Ectodermal cell (in vitro differentiated cells): ENCODE results near the gene SLC45A1.

Experiments used
- H3K27ac ChIP-seq: 2 replicates; pipeline ENCODE4 v1.7.0; 2013; ENCODE audit warnings: mild to moderate bottlenecking, low read depth, low read length; ENCODE audit not compliant: insufficient read depth, poor library complexity, severe bottlenecking
- H3K27me3 ChIP-seq: 2 replicates; pipeline ENCODE4 v1.7.0; 2013; ENCODE audit warnings: mild to moderate bottlenecking, low read length; ENCODE audit not compliant: insufficient read depth, control insufficient read depth, poor library complexity, severe bottlenecking
- H3K36me3 ChIP-seq: one replicate; pipeline ENCODE4 v1.7.0; 2013; ENCODE audit warnings: low read length; ENCODE audit not compliant: control insufficient read depth, insufficient read depth
- H3K4me1 ChIP-seq: one replicate; pipeline ENCODE4 v1.7.0; 2013; ENCODE audit warnings: low read length; ENCODE audit not compliant: control insufficient read depth, insufficient read depth
- H3K4me3 ChIP-seq: 2 replicates; pipeline ENCODE4 v1.7.0; 2013; ENCODE audit warnings: low read depth, low read length, control low read depth; ENCODE audit not compliant: insufficient read depth
- H3K9me3 ChIP-seq: 2 replicates; pipeline ENCODE4 v1.7.0; 2013; ENCODE audit warnings: mild to moderate bottlenecking, low read length, moderate library complexity; ENCODE audit not compliant: control insufficient read depth
- WGBS, 2 experiments: methylation state at CpG; one replicate each; pipeline ENCODE4 v1.1.7; 2013; ENCODE audit warnings: missing lambda C conversion rate in 2 of 2; 5-methylcytosine and 5-hydroxymethylcytosine counted together

The SLC45A1 gene

DNA sequence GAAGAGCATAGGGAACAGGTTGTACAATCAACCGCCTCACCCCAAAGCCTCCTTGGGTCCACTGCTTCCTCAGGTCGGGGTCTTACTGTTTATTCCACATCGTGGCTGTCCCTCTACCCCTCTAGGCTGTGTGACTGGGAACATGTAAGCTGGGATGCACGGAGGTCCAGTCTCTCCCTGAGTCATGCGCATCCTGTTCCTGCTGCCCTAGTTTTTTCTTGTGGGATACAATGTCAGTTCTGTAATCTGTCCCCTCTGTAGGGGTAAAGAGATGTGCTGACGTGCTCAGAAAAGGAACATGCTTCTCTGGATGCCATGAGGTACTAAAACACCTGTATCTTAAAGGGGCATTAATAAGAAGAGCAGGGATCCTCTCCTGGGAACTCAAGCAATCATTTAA, 66.2 kb downstream of the SLC45A1 start:
- H3K27ac ChIP-seq, result no peak overlapping the region
- no peaks in the 10 kb centered on the region for H3K9me3 ChIP-seq
- peaks cover 30% of the 10 kb centered on the region for H3K4me1 ChIP-seq
- H3K4me3 ChIP-seq, result no peak overlapping the region
- no peaks in the 10 kb centered on the region for H3K27me3 ChIP-seq
- no peaks in the 10 kb centered on the region for H3K36me3 ChIP-seq
- 89 to 92% methylated on average over 6 of the region's 6 CpGs for WGBS, 2 experiments

DNA sequence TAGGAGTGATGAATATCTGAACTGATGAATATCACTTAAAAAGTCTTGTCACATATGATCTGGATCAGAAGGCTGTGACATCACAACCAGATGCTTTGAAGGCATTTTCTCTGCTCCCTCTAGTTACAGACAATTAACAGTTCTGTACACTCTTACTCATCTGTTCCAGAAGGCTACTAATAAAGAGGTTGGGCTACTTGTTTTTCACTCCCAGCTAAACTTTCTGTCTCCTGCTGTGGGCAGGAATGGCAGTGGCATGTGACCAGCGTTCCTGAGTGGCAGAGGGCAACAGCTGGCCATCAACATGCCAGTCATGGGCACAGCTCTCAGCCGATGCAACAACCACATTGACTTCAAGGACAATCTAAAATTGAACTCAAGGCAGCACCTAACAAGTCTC, 66.7 kb downstream of the SLC45A1 start:
- H3K4me1 ChIP-seq, result peaks cover 30% of the 10 kb centered on the region
- no peaks in the 10 kb centered on the region for H3K9me3 ChIP-seq
- no peak overlapping the region for H3K27ac ChIP-seq
- H3K4me3 ChIP-seq, result no peak overlapping the region
- H3K27me3 ChIP-seq, result no peaks in the 10 kb centered on the region
- 88 to 96% methylated on average over 2 of the region's 2 CpGs for WGBS, 2 experiments
- no peaks in the 10 kb centered on the region for H3K36me3 ChIP-seq

DNA sequence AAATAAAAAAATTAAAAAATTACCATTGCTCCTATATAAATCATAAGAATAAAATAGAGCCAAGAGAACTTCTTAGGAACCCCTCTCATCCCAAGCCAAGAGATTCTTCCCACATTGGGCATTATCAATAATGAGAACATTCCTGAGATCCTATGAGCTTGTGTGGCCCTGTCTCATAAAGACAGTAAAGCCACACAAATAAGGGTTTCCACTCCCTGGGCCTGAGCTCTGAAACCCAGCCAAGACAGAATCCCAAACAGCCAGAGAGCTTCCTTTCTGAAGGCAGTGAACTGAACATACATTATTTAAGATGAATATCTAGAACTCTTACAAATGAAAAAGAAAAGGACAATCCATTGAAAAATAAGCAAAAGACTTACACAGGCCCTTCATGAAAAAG, 68.3 kb downstream of the SLC45A1 start:
- Histone ChIP-seq H3K4me3 (no peak overlapping the region), H3K4me1 (peaks cover 30% of the 10 kb centered on the region), H3K9me3 (no peaks in the 10 kb centered on the region), H3K27me3 (no peaks in the 10 kb centered on the region), H3K27ac (no peak overlapping the region), H3K36me3 (no peaks in the 10 kb centered on the region)

DNA sequence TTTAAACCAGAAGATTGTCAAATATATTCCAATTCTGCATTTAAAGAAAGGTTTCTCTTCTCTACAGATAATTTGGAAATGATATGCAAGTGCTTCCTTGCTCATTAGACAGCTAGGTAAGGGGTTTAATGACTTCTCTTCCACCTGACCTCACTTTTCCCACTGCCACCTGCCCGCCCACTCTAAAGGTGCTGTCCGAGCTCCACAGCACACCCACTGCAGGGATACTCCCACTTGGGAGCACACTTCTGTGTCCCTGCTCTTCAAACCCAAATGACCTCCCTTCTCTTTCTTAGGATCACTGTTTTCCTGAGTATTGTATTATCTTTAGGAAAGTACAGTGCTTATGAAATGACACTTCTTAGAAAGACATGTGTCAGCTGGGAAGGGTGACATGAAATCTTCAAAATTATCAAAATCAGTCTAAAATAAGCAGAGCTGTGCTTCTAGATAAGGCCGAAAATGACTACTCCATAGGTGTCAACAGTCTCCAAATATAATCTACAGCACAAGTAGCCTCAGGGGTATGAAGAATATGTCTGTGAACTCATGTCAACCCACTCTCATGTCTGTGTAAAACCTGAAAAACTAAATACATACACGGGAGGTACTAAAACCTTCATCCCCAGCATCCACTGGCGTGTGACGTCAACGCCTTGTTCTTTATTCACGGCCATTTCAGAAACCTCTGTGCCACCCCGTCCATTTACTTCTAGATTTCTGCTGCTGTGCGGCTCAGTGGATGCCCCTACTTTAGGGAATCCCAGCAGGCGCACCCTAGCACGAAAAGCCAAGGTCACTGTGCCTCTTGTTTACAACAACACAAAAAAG, 71.0 kb downstream of the SLC45A1 start:
- Histone ChIP-seq H3K4me3 (no peak overlapping the region), H3K9me3 (no peaks in the 10 kb centered on the region), H3K27ac (no peak overlapping the region), H3K27me3 (no peaks in the 10 kb centered on the region), H3K36me3 (no peaks in the 10 kb centered on the region), H3K4me1 (peaks cover 18% of the 10 kb centered on the region)
- WGBS, 2 experiments, result 93 to 94% methylated on average over 12 of the region's 12 CpGs

DNA sequence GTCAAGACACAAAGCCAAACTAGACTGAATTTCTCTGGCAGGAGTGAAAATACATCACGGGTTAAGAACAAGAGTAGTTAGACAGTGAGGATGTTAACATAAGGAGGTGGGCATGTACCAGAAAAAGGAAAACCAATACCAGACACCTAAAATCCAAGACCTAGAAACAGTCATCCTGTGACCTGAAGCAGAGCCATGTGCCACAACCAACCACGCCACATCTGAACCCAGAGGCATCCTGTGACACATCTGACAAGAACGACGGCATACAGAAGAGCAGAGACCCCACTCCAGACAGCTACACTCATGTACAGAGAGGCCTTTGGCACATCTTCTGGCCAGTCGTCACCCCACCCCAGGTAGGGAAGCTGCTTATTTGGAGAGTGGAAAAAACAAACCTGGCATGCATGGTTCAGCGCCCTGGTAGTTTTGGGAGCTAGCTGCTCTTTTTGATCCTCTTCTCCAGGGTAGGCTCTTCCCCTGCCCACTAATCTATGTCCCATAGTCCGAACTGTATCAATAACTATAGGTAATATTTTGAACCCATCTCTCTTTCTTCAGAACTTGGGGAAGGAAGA, 72.1 kb downstream of the SLC45A1 start:
- Histone ChIP-seq H3K4me1 (peaks cover 11% of the 10 kb centered on the region), H3K27me3 (no peaks in the 10 kb centered on the region), H3K27ac (no peak overlapping the region), H3K4me3 (no peak overlapping the region), H3K9me3 (no peaks in the 10 kb centered on the region), H3K36me3 (no peaks in the 10 kb centered on the region)
- WGBS, 2 experiments, result 93 to 94% methylated on average over 6 to 7 of the region's 7 CpGs

DNA sequence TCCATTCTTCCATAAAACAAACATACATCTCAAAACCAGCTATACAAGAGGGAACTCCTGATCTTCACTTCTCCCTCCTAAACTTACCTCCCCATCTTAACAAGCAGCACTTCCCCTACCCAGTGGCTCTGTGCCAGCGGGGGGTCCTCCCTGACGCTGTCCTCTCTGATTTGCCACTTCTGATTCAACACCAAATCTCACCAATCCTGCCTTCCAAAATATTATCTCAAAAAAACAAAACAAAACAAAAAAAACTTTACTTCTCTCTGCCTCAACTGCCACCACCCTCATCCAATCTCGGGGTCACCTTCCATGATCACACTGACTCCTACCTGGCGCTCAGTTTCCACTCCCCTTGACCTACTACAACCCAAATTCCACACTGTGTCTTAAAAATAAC, 72.8 kb downstream of the SLC45A1 start:
- Histone ChIP-seq H3K27ac (no peak overlapping the region), H3K27me3 (no peaks in the 10 kb centered on the region), H3K9me3 (no peaks in the 10 kb centered on the region), H3K4me3 (no peak overlapping the region), H3K4me1 (peaks cover 10% of the 10 kb centered on the region), H3K36me3 (no peaks in the 10 kb centered on the region)
- WGBS, 2 experiments, result 85 to 91% methylated on average over 4 of the region's 4 CpGs

DNA sequence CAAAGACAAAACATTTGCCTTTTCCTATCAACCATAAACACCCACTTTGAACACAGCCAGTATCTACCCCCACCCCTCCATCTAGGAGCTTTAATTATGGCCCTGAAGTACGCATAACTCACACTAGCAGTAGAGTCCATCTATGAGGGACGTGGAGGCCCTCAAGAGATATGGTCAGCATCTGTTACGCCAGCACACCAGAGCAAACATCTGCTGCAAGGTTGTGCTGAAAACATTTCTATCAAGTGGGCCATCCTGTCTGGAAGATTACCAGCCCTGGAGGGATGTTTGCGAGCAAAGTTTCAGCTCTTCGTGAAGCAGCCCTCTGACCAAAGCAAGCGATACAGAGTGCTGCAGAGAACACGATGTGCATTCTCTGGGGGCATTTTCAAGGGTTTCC, 74.6 kb downstream of the SLC45A1 start:
- Histone ChIP-seq H3K9me3 (no peaks in the 10 kb centered on the region), H3K4me3 (no peak overlapping the region), H3K4me1 (peaks cover 20% of the 10 kb centered on the region), H3K27ac (no peak overlapping the region), H3K27me3 (no peaks in the 10 kb centered on the region), H3K36me3 (no peaks in the 10 kb centered on the region)
- 94 to 96% methylated on average over 7 of the region's 7 CpGs for WGBS, 2 experiments
